Esophagus squamous epithelium (tissue), 4 donors: ENCODE data around the gene EED.

ENCODE experiments used
- POLR2A ChIP-seq, 4 donors: fragments of 450-650 bp; IDR thresholded peaks; one replicate each; pipeline ENCODE4 v1.6.1; 2017; ENCODE audit warnings: antibody characterized with exemption in 4 of 4, mild to moderate bottlenecking in 4 of 4, moderate library complexity in 3 of 4
- TF ChIP-seq, protein P1 (sequence below), 6 experiments: fragments of 450-650 bp in 4 of 6; fragments of 200-600 bp in 2 of 6; sonication (generic) in 2 of 6; IDR thresholded peaks; one replicate each; pipeline ENCODE4 v1.5.1; 2016 to 2019; ENCODE audit warnings: antibody characterized with exemption in 6 of 6, mild to moderate bottlenecking in 4 of 6, moderate library complexity in 4 of 6

- TF ChIP-seq, protein P1, sequence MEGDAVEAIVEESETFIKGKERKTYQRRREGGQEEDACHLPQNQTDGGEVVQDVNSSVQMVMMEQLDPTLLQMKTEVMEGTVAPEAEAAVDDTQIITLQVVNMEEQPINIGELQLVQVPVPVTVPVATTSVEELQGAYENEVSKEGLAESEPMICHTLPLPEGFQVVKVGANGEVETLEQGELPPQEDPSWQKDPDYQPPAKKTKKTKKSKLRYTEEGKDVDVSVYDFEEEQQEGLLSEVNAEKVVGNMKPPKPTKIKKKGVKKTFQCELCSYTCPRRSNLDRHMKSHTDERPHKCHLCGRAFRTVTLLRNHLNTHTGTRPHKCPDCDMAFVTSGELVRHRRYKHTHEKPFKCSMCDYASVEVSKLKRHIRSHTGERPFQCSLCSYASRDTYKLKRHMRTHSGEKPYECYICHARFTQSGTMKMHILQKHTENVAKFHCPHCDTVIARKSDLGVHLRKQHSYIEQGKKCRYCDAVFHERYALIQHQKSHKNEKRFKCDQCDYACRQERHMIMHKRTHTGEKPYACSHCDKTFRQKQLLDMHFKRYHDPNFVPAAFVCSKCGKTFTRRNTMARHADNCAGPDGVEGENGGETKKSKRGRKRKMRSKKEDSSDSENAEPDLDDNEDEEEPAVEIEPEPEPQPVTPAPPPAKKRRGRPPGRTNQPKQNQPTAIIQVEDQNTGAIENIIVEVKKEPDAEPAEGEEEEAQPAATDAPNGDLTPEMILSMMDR (IDR thresholded peaks at IDR 0.05), result no peak
- no peak for TF ChIP-seq POLR2A (IDR thresholded peaks at IDR 0.05)
Measured at GRCh38 chr11:86228269-86229038, 16.1 kb upstream of the EED start.
